HG03442 (cell line): ENCODE results near the gene ZHX3.
"Not testable (repeated sequence)": the region's sequence is repeated elsewhere in the genome, so short reads cannot be mapped to it uniquely, and the experiment has no call there.

Experiments
- ATAC-seq: cut with Tn5 transposase; IDR thresholded peaks from one replicate; pipeline ENCODE4 v1.9.1; 2021; ENCODE audit warnings: mild to moderate bottlenecking, moderate library complexity; ENCODE audit not compliant: unreplicated experiment

The ZHX3 gene

GRCh38 chr20:41334443-41335421, 17.2 kb upstream of the ZHX3 start:
- no peak for ATAC-seq

- no peak for ATAC-seq
Measured at GRCh38 chr20:41334036-41334435, 16.5 kb upstream of the ZHX3 start.

GRCh38 chr20:41331731-41332130, 14.2 kb upstream of the ZHX3 start:
- ATAC-seq: no peak

- ATAC-seq: no peak
Measured at GRCh38 chr20:41330941-41331340, 13.4 kb upstream of the ZHX3 start.

- ATAC-seq: no peak
Measured at GRCh38 chr20:41330343-41330720, 12.8 kb upstream of the ZHX3 start.

GRCh38 chr20:41329435-41330342, 12.2 kb upstream of the ZHX3 start:
- peak; percentile 89 for ATAC-seq

- ATAC-seq: no peak
Measured at GRCh38 chr20:41327178-41327577, 9.6 kb upstream of the ZHX3 start.

GRCh38 chr20:41320976-41321375, 3.4 kb upstream of the ZHX3 start:
- no peak for ATAC-seq

- ATAC-seq: no peak
Measured at GRCh38 chr20:41320441-41320840, 2.9 kb upstream of the ZHX3 start.

- no peak for ATAC-seq
Measured at GRCh38 chr20:41318271-41318649, 729 bp upstream of the ZHX3 start.

- ATAC-seq: peak; percentile 53
Measured at GRCh38 chr20:41316602-41317545, 657 bp downstream of the ZHX3 start.

GRCh38 chr20:41316051-41316450, 1.5 kb downstream of the ZHX3 start:
- no peak for ATAC-seq

- no peak for ATAC-seq
Measured at GRCh38 chr20:41314386-41314785, 3.1 kb downstream of the ZHX3 start.

- ATAC-seq: not testable (repeated sequence)
Measured at GRCh38 chr20:41312009-41312408, 5.5 kb downstream of the ZHX3 start.

GRCh38 chr20:41309817-41310216, 7.7 kb downstream of the ZHX3 start:
- ATAC-seq: no peak

- no peak for ATAC-seq
Measured at GRCh38 chr20:41308726-41309413, 8.7 kb downstream of the ZHX3 start.

- no peak for ATAC-seq
Measured at GRCh38 chr20:41308290-41308711, 9.2 kb downstream of the ZHX3 start.

- ATAC-seq: no peak
Measured at GRCh38 chr20:41307021-41307420, 10.5 kb downstream of the ZHX3 start.

- peak; percentile 84 for ATAC-seq
Measured at GRCh38 chr20:41306061-41306727, 11.3 kb downstream of the ZHX3 start.
